Progenitor cell of endocrine pancreas (in vitro differentiated cells): ENCODE data around the gene PTGDS. TPM values are rescaled to one million over a fixed set of nuclear protein-coding genes. Genes with fewer than 3 reads are reported as not detected.

Experiments used
- DNase-seq: peaks from one replicate; pipeline ENCODE4 v3.0.0; 2021; ENCODE audit warnings: low spot score; ENCODE audit not compliant: unreplicated experiment
- H3K27ac Mint-ChIP-seq: 2 replicates; pipeline ENCODE4 v1.8.0; 2021; ENCODE audit warnings: mild to moderate bottlenecking, moderate library complexity, mixed read lengths
- H3K27me3 Mint-ChIP-seq: 2 replicates; pipeline ENCODE4 v1.8.0; 2021; ENCODE audit warnings: mixed read lengths
- H3K36me3 Mint-ChIP-seq: 2 replicates; pipeline ENCODE4 v1.8.0; 2022; ENCODE audit warnings: mixed read lengths; ENCODE audit not compliant: insufficient read depth
- H3K4me1 Mint-ChIP-seq: 2 replicates; pipeline ENCODE4 v1.8.0; 2021; ENCODE audit warnings: low read depth, mixed read lengths
- H3K4me3 Mint-ChIP-seq: 2 replicates; pipeline ENCODE4 v1.8.0; 2021; ENCODE audit warnings: low read depth, mild to moderate bottlenecking, moderate library complexity, mixed read lengths
- H3K9me3 Mint-ChIP-seq: 2 replicates; pipeline ENCODE4 v1.8.0; 2021; ENCODE audit warnings: low read depth, mixed read lengths
- CTCF ChIP-seq: fragments of 200-600 bp; sonication (generic); IDR thresholded peaks from one replicate; pipeline ENCODE4 v1.5.0; 2021; ENCODE audit warnings: antibody characterized with exemption, mild to moderate bottlenecking; ENCODE audit not compliant: unreplicated experiment
- total RNA-seq: library from RNA; stranded (reverse); gene quantifications from 2 replicates; pipeline ENCODE4 v1.2.1, GENCODE V29; 2021

PTGDS gene
- total RNA-seq, 1 donor from 2014 or later, result not detected

GRCh38 chr9:137020771-137021567 is 43.7 kb downstream of the PTGDS start:
- no peaks in the 10 kb centered on the region for H3K27me3 Mint-ChIP-seq
- DNase-seq, result no peak
- H3K27ac Mint-ChIP-seq, result no peak overlapping the region
- H3K4me1 Mint-ChIP-seq, result no peaks in the 10 kb centered on the region
- H3K36me3 Mint-ChIP-seq, result peaks cover 1% of the 10 kb centered on the region
- TF ChIP-seq CTCF, result no peak
- no peak overlapping the region for H3K4me3 Mint-ChIP-seq
- no peaks in the 10 kb centered on the region for H3K9me3 Mint-ChIP-seq

- Mint-ChIP-seq H3K27me3 (no peaks in the 10 kb centered on the region), H3K9me3 (no peaks in the 10 kb centered on the region), H3K4me1 (no peaks in the 10 kb centered on the region), H3K36me3 (peaks cover 1% of the 10 kb centered on the region), H3K4me3 (no peak overlapping the region), H3K27ac (no peak overlapping the region)
- DNase-seq, result no peak
- TF ChIP-seq CTCF, result no peak
Measured at GRCh38 chr9:137021568-137021978, 44.3 kb downstream of the PTGDS start.

GRCh38 chr9:137021979-137022661 is 44.8 kb downstream of the PTGDS start:
- H3K27me3 Mint-ChIP-seq, result peaks cover under 1% of the 10 kb centered on the region
- H3K4me1 Mint-ChIP-seq, result peaks cover under 1% of the 10 kb centered on the region
- no peak overlapping the region for H3K4me3 Mint-ChIP-seq
- H3K36me3 Mint-ChIP-seq, result no peaks in the 10 kb centered on the region
- H3K9me3 Mint-ChIP-seq, result no peaks in the 10 kb centered on the region
- H3K27ac Mint-ChIP-seq, result no peak overlapping the region
- no peak for DNase-seq
- no peak for TF ChIP-seq CTCF

GRCh38 chr9:137022662-137023008 is 45.3 kb downstream of the PTGDS start:
- no peak overlapping the region for H3K27ac Mint-ChIP-seq

GRCh38 chr9:137023157-137023556 is 45.9 kb downstream of the PTGDS start:
- Mint-ChIP-seq H3K4me3 (no peak overlapping the region), H3K36me3 (no peaks in the 10 kb centered on the region), H3K4me1 (peaks cover 2% of the 10 kb centered on the region), H3K27me3 (peaks cover 3% of the 10 kb centered on the region), H3K27ac (no peak overlapping the region), H3K9me3 (no peaks in the 10 kb centered on the region)
- no peak for TF ChIP-seq CTCF
- DNase-seq, result no peak

More at GRCh38 chr9:137022662-137023008, 45.3 kb downstream of the PTGDS start:
- Mint-ChIP-seq H3K9me3 (no peaks in the 10 kb centered on the region), H3K4me3 (no peak overlapping the region), H3K27me3 (peaks cover 3% of the 10 kb centered on the region), H3K4me1 (peaks cover 2% of the 10 kb centered on the region), H3K36me3 (no peaks in the 10 kb centered on the region)
- no peak for TF ChIP-seq CTCF
- DNase-seq, result no peak
